Natural killer cell (primary cell): ENCODE results near the gene RIC8B. TPM values are rescaled to one million over a fixed set of nuclear protein-coding genes. Genes with fewer than 3 reads are reported as not detected.

Experiments
- ATAC-seq, 3 donors: fragments of 150-1000 bp in 2 of 3; fragments of 200-7000 bp in 1 of 3; cut with Tn5 transposase; 1 replicate in 1 of 3; 2 replicates in 2 of 3; pipeline ENCODE4 v1.10.0; 2021; ENCODE audit warnings: mild to moderate bottlenecking in 2 of 3, moderate library complexity in 2 of 3
- DNase-seq, 2 donors: peaks; one replicate each; pipeline versions ENCODE4 v3.0.0 to v3.0.0-alpha.2; 2013 to 2021; ENCODE audit warnings: mixed read lengths in 1 of 2
- H3K27ac ChIP-seq: one replicate; pipeline ENCODE4 v1.5.1; 2013; ENCODE audit warnings: mild to moderate bottlenecking, low read length
- H3K27me3 ChIP-seq: one replicate; pipeline ENCODE4 v1.6.1; 2013; ENCODE audit warnings: low read length; ENCODE audit not compliant: control insufficient read depth, insufficient read depth
- H3K36me3 ChIP-seq: one replicate; pipeline ENCODE4 v1.6.1; 2013; ENCODE audit warnings: low read length; ENCODE audit not compliant: control insufficient read depth, insufficient read depth
- H3K4me1 ChIP-seq: one replicate; pipeline ENCODE4 v1.6.1; 2013; ENCODE audit warnings: low read length; ENCODE audit not compliant: control insufficient read depth, insufficient read depth
- H3K4me3 ChIP-seq: one replicate; pipeline ENCODE4 v1.5.1; 2013; ENCODE audit warnings: low read length
- H3K9me3 ChIP-seq: one replicate; pipeline ENCODE4 v1.6.1; 2013; ENCODE audit warnings: low read length; ENCODE audit not compliant: control insufficient read depth, insufficient read depth
- H3K27ac Mint-ChIP-seq, 2 donors: one replicate each; pipeline ENCODE4 v1.8.0; 2022; ENCODE audit warnings: mild to moderate bottlenecking in 2 of 2, mixed read lengths in 2 of 2, moderate library complexity in 1 of 2
- H3K27me3 Mint-ChIP-seq, 2 donors: one replicate each; pipeline ENCODE4 v1.8.0; 2022; ENCODE audit warnings: low read depth in 2 of 2, mixed read lengths in 2 of 2
- H3K36me3 Mint-ChIP-seq: one replicate; pipeline ENCODE4 v1.8.0; 2022; ENCODE audit warnings: mixed read lengths
- H3K4me1 Mint-ChIP-seq, 2 donors: one replicate each; pipeline ENCODE4 v1.8.0; 2022; ENCODE audit warnings: mixed read lengths in 2 of 2
- H3K4me3 Mint-ChIP-seq: one replicate; pipeline ENCODE4 v1.8.0; 2022; ENCODE audit warnings: mild to moderate bottlenecking, moderate library complexity, mixed read lengths
- H3K9me3 Mint-ChIP-seq, 2 donors: one replicate each; pipeline ENCODE4 v1.8.0; 2022; ENCODE audit warnings: mixed read lengths in 2 of 2
- WGBS: methylation state at CpG from one replicate; pipeline ENCODE4 v1.1.7; 2013; ENCODE audit warnings: missing lambda C conversion rate; ENCODE audit not compliant: insufficient coverage; 5-methylcytosine and 5-hydroxymethylcytosine counted together
- intact Hi-C: fragments of 100-400 bp; cut with micrococcal nuclease; formaldehyde crosslinking; loops from one replicate; pipeline ENCODE4 v1.14.2; 2022
- total RNA-seq, 4 donors: library from RNA; stranded (reverse); fragments of 120-200 nt in 1 of 4; gene quantifications; one replicate each; pipeline versions ENCODE4 v1.2.3 to v1.2.4, GENCODE V29; 2013 to 2022
- TF ChIP-seq, protein P1 (sequence below): fragments of 200-600 bp; IDR thresholded peaks from one replicate; pipeline ENCODE4 v1.8.0; 2022; ENCODE audit warnings: antibody characterized with exemption

RIC8B gene
- total RNA-seq, 3 donors from 2014 or later (not counting 1 experiment from before 2014, with no cell fraction given), result 12.1 to 21.3 (median 15.5) TPM

- intact Hi-C loops, result no loop called here
- Mint-ChIP-seq H3K9me3 (no peaks in the 10 kb centered on the region), H3K4me3 (no peak overlapping the region), H3K27ac (no peak overlapping the region), H3K36me3 (peaks cover 16% of the 10 kb centered on the region), H3K4me1 (no peaks in the 10 kb centered on the region), H3K27me3 (no peaks in the 10 kb centered on the region)
- Histone ChIP-seq H3K4me1 (no peaks in the 10 kb centered on the region), H3K27me3 (no peaks in the 10 kb centered on the region), H3K9me3 (no peaks in the 10 kb centered on the region), H3K27ac (no peak overlapping the region), H3K36me3 (peaks cover 14% of the 10 kb centered on the region), H3K4me3 (no peak overlapping the region)
- TF ChIP-seq, protein P1, sequence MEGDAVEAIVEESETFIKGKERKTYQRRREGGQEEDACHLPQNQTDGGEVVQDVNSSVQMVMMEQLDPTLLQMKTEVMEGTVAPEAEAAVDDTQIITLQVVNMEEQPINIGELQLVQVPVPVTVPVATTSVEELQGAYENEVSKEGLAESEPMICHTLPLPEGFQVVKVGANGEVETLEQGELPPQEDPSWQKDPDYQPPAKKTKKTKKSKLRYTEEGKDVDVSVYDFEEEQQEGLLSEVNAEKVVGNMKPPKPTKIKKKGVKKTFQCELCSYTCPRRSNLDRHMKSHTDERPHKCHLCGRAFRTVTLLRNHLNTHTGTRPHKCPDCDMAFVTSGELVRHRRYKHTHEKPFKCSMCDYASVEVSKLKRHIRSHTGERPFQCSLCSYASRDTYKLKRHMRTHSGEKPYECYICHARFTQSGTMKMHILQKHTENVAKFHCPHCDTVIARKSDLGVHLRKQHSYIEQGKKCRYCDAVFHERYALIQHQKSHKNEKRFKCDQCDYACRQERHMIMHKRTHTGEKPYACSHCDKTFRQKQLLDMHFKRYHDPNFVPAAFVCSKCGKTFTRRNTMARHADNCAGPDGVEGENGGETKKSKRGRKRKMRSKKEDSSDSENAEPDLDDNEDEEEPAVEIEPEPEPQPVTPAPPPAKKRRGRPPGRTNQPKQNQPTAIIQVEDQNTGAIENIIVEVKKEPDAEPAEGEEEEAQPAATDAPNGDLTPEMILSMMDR, result no peak
- DNase-seq, result no peak
- WGBS, result 96% methylated on average over 5 of the region's 5 CpGs
- peak in 1 of 3 donors; percentile 39 for ATAC-seq
Measured at GRCh38 chr12:106879612-106880011, 105.1 kb downstream of the RIC8B start.

DNA sequence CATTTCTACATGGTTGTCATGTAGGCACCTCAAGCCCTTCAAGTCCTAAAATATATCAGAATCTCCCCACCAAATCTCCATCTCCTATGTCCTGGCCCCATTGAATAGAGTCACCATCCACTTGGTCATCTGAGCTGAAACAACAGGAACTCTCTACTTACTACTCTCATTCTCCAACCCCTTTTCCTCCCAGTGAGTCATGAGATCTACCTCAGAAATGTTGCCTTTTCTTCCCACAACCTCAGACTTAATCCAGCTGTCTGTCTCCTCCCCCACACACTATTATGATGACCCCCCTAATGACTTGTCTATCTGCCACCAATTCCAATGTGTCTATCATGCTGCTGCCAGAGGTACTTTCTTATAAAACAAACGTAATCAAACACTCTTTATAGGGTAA lies 108.9 kb downstream of the RIC8B start:
- no peak overlapping the region for H3K4me3 ChIP-seq
- no peaks in the 10 kb centered on the region for H3K27me3 Mint-ChIP-seq
- H3K9me3 Mint-ChIP-seq, result no peaks in the 10 kb centered on the region
- no peak overlapping the region for H3K27ac Mint-ChIP-seq
- H3K4me3 Mint-ChIP-seq, result no peak overlapping the region
- peaks cover 27% of the 10 kb centered on the region for H3K36me3 ChIP-seq
- TF ChIP-seq, protein P1, result no peak
- no peaks in the 10 kb centered on the region for H3K27me3 ChIP-seq
- H3K4me1 ChIP-seq, result no peaks in the 10 kb centered on the region
- ATAC-seq (no peak), DNase-seq (no peak)
- H3K4me1 Mint-ChIP-seq, result no peaks in the 10 kb centered on the region
- WGBS, result 100% methylated on average over 1 of the region's 1 CpG
- intact Hi-C loops, result no loop called here
- H3K9me3 ChIP-seq, result no peaks in the 10 kb centered on the region
- H3K27ac ChIP-seq, result no peak overlapping the region
- H3K36me3 Mint-ChIP-seq, result peaks cover 24% of the 10 kb centered on the region

GRCh38 chr12:106885026-106885425 lies 110.5 kb downstream of the RIC8B start:
- H3K4me1 ChIP-seq, result no peaks in the 10 kb centered on the region
- Mint-ChIP-seq H3K27me3 (no peaks in the 10 kb centered on the region), H3K9me3 (no peaks in the 10 kb centered on the region), H3K4me3 (no peak overlapping the region), H3K4me1 (no peaks in the 10 kb centered on the region), H3K36me3 (peaks cover 24% of the 10 kb centered on the region), H3K27ac (no peak overlapping the region)
- H3K27ac ChIP-seq, result no peak overlapping the region
- no peaks in the 10 kb centered on the region for H3K27me3 ChIP-seq
- DNase-seq (no peak), ATAC-seq (no peak)
- TF ChIP-seq, protein P1, result no peak
- intact Hi-C loops, result no loop called here
- H3K36me3 ChIP-seq, result peaks cover 29% of the 10 kb centered on the region
- no peak overlapping the region for H3K4me3 ChIP-seq
- H3K9me3 ChIP-seq, result no peaks in the 10 kb centered on the region
- WGBS, result no CpG with 5 or more reads among the region's 3 CpGs

- H3K36me3 ChIP-seq, result peaks cover 29% of the 10 kb centered on the region
- Mint-ChIP-seq H3K36me3 (peaks cover 24% of the 10 kb centered on the region), H3K9me3 (no peaks in the 10 kb centered on the region), H3K4me3 (no peak overlapping the region), H3K4me1 (no peaks in the 10 kb centered on the region), H3K27me3 (no peaks in the 10 kb centered on the region), H3K27ac (no peak overlapping the region)
- no peaks in the 10 kb centered on the region for H3K9me3 ChIP-seq
- DNase-seq, result no peak
- 100% methylated on average over 4 of the region's 4 CpGs for WGBS
- no peak overlapping the region for H3K27ac ChIP-seq
- ATAC-seq, result no peak
- TF ChIP-seq, protein P1, result no peak
- H3K4me3 ChIP-seq, result no peak overlapping the region
- H3K4me1 ChIP-seq, result no peaks in the 10 kb centered on the region
- no peaks in the 10 kb centered on the region for H3K27me3 ChIP-seq
- intact Hi-C loops, result no loop called here
Measured at GRCh38 chr12:106885541-106886249, 111.2 kb downstream of the RIC8B start.
